ENCODE data around the gene CBLC.

CBLC gene

GRCh38 chr19:44803442-44804428 is 26.0 kb downstream of the CBLC start:
- DNase-seq: no peak
- no peak overlapping the region for H3K9ac ChIP-seq (ENCODE audit: low read depth, low read length)
- no peak for ATAC-seq (ENCODE audit: insufficient read depth, low read depth)
- 0 out of 2 replicates have a peak, but pooled peaks cover 3% of the 10 kb centered on the region for H4K20me1 ChIP-seq (ENCODE audit: insufficient read depth, low read length)
- H3K4me1 ChIP-seq (ENCODE audit: insufficient read depth, low read length): no peaks in the 10 kb centered on the region
- no peak overlapping the region for H2AFZ ChIP-seq (ENCODE audit: low read depth, low read length)
- H3K4me2 ChIP-seq (ENCODE audit: insufficient read depth, low read length): no peak overlapping the region
- H3K9me3 ChIP-seq (ENCODE audit: insufficient read depth, low read length, severe bottlenecking): no peaks in the 10 kb centered on the region
- no peaks in the 10 kb centered on the region for H3K27me3 ChIP-seq (ENCODE audit: insufficient read depth, low read length, poor library complexity)
- H3K79me2 ChIP-seq (ENCODE audit: insufficient read depth, low read length): no peaks in the 10 kb centered on the region
- H3K36me3 ChIP-seq (ENCODE audit: insufficient read depth, low read length): no peaks in the 10 kb centered on the region
- TF ChIP-seq EZH2 (IDR thresholded peaks at IDR 0.05; ENCODE audit: borderline replicate concordance, low read depth, low read length, severe bottlenecking) (no peak), CTCF (IDR thresholded peaks at IDR 0.05; ENCODE audit: borderline replicate concordance, extremely low read depth, low read length, poor library complexity, severe bottlenecking) (no peak)
- no peak overlapping the region for H3K4me3 ChIP-seq (ENCODE audit: low read depth in 1 of 2, low read length in 2 of 2)
- H3K27ac ChIP-seq (ENCODE audit: low read length): no peak overlapping the region

DNA sequence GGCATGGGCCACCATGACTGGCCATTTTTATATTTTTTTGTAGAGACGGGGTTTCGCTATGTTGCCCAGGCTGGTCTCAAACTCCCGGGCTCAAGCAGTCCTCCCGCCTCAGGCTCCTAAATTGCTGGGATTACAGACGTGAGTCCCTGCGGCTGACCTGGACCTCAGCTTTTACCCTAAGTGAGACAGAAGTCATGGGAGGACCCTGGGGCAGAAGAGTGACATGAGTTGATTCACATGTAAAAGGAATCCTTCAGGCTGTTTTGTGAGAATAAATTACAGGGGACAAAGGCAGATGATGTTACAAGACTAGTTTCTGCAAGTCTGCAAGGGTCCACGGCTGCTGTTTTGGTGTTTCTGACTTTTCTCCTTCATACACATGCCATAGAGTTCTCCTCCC is 28.6 kb downstream of the CBLC start:
- no peak overlapping the region for H3K4me3 ChIP-seq (ENCODE audit: low read depth in 1 of 2, low read length in 2 of 2)
- no peak for ATAC-seq (ENCODE audit: insufficient read depth, low read depth)
- no peak overlapping the region for H3K9ac ChIP-seq (ENCODE audit: low read depth, low read length)
- H3K79me2 ChIP-seq (ENCODE audit: insufficient read depth, low read length): no peaks in the 10 kb centered on the region
- no peak overlapping the region for H2AFZ ChIP-seq (ENCODE audit: low read depth, low read length)
- H3K27me3 ChIP-seq (ENCODE audit: insufficient read depth, low read length, poor library complexity): no peaks in the 10 kb centered on the region
- DNase-seq: no peak
- H4K20me1 ChIP-seq (ENCODE audit: insufficient read depth, low read length): 0 out of 2 replicates have a peak, but pooled peaks cover 3% of the 10 kb centered on the region
- no peaks in the 10 kb centered on the region for H3K9me3 ChIP-seq (ENCODE audit: insufficient read depth, low read length, severe bottlenecking)
- H3K4me1 ChIP-seq (ENCODE audit: insufficient read depth, low read length): no peaks in the 10 kb centered on the region
- H3K4me2 ChIP-seq (ENCODE audit: insufficient read depth, low read length): no peak overlapping the region
- H3K27ac ChIP-seq (ENCODE audit: low read length): no peak overlapping the region
- TF ChIP-seq EZH2 (IDR thresholded peaks at IDR 0.05; ENCODE audit: borderline replicate concordance, low read depth, low read length, severe bottlenecking): no peak
- TF ChIP-seq CTCF (IDR thresholded peaks at IDR 0.05; ENCODE audit: borderline replicate concordance, extremely low read depth, low read length, poor library complexity, severe bottlenecking): no peak
- no peaks in the 10 kb centered on the region for H3K36me3 ChIP-seq (ENCODE audit: insufficient read depth, low read length)

DNA sequence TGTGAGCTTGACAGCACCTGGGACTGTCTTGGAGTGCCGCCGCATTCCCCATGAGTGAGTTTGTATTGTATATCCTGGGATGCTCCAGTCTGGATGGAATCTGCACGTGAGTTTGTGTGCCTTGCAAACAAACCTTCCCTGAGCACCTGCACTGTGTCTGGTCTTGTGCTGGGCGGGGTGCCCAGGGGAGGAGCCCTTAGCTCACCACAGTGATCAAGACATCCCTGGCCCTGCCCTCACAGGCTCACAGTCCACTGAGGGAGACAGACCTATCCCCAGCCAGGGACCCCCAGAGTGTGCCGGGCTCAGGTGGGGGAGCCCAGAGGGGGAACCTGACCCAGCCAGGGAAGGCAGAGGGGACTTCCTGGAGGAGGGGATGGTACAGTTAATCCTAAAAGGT is 29.5 kb downstream of the CBLC start:
- Histone ChIP-seq H3K9ac (ENCODE audit: low read depth, low read length) (no peak overlapping the region), H4K20me1 (ENCODE audit: insufficient read depth, low read length) (0 out of 2 replicates have a peak, but pooled peaks cover 3% of the 10 kb centered on the region), H2AFZ (ENCODE audit: low read depth, low read length) (no peak overlapping the region), H3K4me3 (ENCODE audit: low read depth in 1 of 2, low read length in 2 of 2) (no peak overlapping the region), H3K27me3 (ENCODE audit: insufficient read depth, low read length, poor library complexity) (no peaks in the 10 kb centered on the region), H3K27ac (ENCODE audit: low read length) (no peak overlapping the region), H3K79me2 (ENCODE audit: insufficient read depth, low read length) (no peaks in the 10 kb centered on the region), H3K4me2 (ENCODE audit: insufficient read depth, low read length) (no peak overlapping the region), H3K36me3 (ENCODE audit: insufficient read depth, low read length) (no peaks in the 10 kb centered on the region), H3K9me3 (ENCODE audit: insufficient read depth, low read length, severe bottlenecking) (no peaks in the 10 kb centered on the region), H3K4me1 (ENCODE audit: insufficient read depth, low read length) (no peaks in the 10 kb centered on the region)
- no peak for TF ChIP-seq CTCF (IDR thresholded peaks at IDR 0.05; ENCODE audit: borderline replicate concordance, extremely low read depth, low read length, poor library complexity, severe bottlenecking)
- no peak for TF ChIP-seq EZH2 (IDR thresholded peaks at IDR 0.05; ENCODE audit: borderline replicate concordance, low read depth, low read length, severe bottlenecking)
- DNase-seq (no peak), ATAC-seq (ENCODE audit: insufficient read depth, low read depth) (no peak)

Measured in DND-41 (cell line).